ENCODE results near the gene RBMS3. TPM values are rescaled to one million over a fixed set of nuclear protein-coding genes. Genes with fewer than 3 reads are reported as not detected.

Gene RBMS3
- total RNA-seq, 2 experiments from 2014 or later: 1.0 TPM; not detected in 1

GRCh38 chr3:29291982-29292363, 11.1 kb downstream of the RBMS3 start:
- H3K9me3 ChIP-seq (ENCODE audit: low read length): no peaks in the 10 kb centered on the region
- intact Hi-C loops (cut with micrococcal nuclease; ENCODE audit: unreplicated experiment): no loop called here
- H3K9me2 ChIP-seq (ENCODE audit: insufficient read depth, low read length): no peaks in the 10 kb centered on the region
- no peaks in the 10 kb centered on the region for H3K4me1 ChIP-seq (ENCODE audit: insufficient read depth, low read length, poor library complexity, severe bottlenecking)
- H2AFZ ChIP-seq (ENCODE audit: low read length): 0 out of 2 replicates have a peak overlapping the region, but pooled peaks have one; percentile 23
- H3K36me3 ChIP-seq (ENCODE audit: insufficient read depth, low read length): no peaks in the 10 kb centered on the region
- no TSS peak for BruUV-seq (replicated peaks)
- H3K79me2 ChIP-seq (ENCODE audit: insufficient read depth, low read depth, low read length): no peaks in the 10 kb centered on the region
- H3K27ac ChIP-seq (ENCODE audit: low read depth, low read length, poor library complexity, severe bottlenecking): no peak overlapping the region
- no peak overlapping the region for H3K4me2 ChIP-seq (ENCODE audit: low read length)
- ChIA-PET CTCF (ENCODE audit: unreplicated experiment) (no interaction called here), POLR2A (no interaction called here)
- TF ChIP-seq CTCF (conservative IDR thresholded peaks at IDR 0.05; ENCODE audit: low read length): no peak
- TF ChIP-seq EZH2phosphoT487 (IDR thresholded peaks at IDR 0.05; ENCODE audit: borderline replicate concordance, low read depth, low read length): no peak
- H3K4me3 ChIP-seq (ENCODE audit: low read depth, low read length, poor library complexity, severe bottlenecking): no peak overlapping the region
- no peak for DNase-seq (ENCODE audit: low spot score)
- H4K20me1 ChIP-seq (ENCODE audit: insufficient read depth, low read length): no peaks in the 10 kb centered on the region

- no peak overlapping the region for H3K27ac ChIP-seq (ENCODE audit: low read depth, low read length, poor library complexity, severe bottlenecking)
- ChIA-PET CTCF (ENCODE audit: unreplicated experiment) (no interaction called here), POLR2A (interaction anchor here (0.7 kb wide), 1 partner anchor 108 kb away, joined by 3 read pairs; no protein-coding TSS in a partner anchor)
- H3K4me3 ChIP-seq (ENCODE audit: low read depth, low read length, poor library complexity, severe bottlenecking): no peak overlapping the region
- no peaks in the 10 kb centered on the region for H3K36me3 ChIP-seq (ENCODE audit: insufficient read depth, low read length)
- no peaks in the 10 kb centered on the region for H3K79me2 ChIP-seq (ENCODE audit: insufficient read depth, low read depth, low read length)
- no TSS peak for BruUV-seq (replicated peaks)
- TF ChIP-seq EZH2phosphoT487 (IDR thresholded peaks at IDR 0.05; ENCODE audit: borderline replicate concordance, low read depth, low read length) (no peak), CTCF (conservative IDR thresholded peaks at IDR 0.05; ENCODE audit: low read length) (no peak)
- peak overlapping the region; percentile 19; the same call in 1 of the 2 replicates for H2AFZ ChIP-seq (ENCODE audit: low read length)
- no peaks in the 10 kb centered on the region for H3K9me2 ChIP-seq (ENCODE audit: insufficient read depth, low read length)
- no peak overlapping the region for H3K4me2 ChIP-seq (ENCODE audit: low read length)
- H4K20me1 ChIP-seq (ENCODE audit: insufficient read depth, low read length): no peaks in the 10 kb centered on the region
- DNase-seq (ENCODE audit: low spot score): no peak
- intact Hi-C loops (cut with micrococcal nuclease; ENCODE audit: unreplicated experiment): no loop called here
- H3K9me3 ChIP-seq (ENCODE audit: low read length): no peaks in the 10 kb centered on the region
- H3K4me1 ChIP-seq (ENCODE audit: insufficient read depth, low read length, poor library complexity, severe bottlenecking): no peaks in the 10 kb centered on the region
Observed at GRCh38 chr3:29293421-29293820, 12.6 kb downstream of the RBMS3 start.

- no peaks in the 10 kb centered on the region for H3K79me2 ChIP-seq (ENCODE audit: insufficient read depth, low read depth, low read length)
- no peak overlapping the region for H3K4me2 ChIP-seq (ENCODE audit: low read length)
- POLR2A ChIA-PET: no interaction called here
- H3K4me1 ChIP-seq (ENCODE audit: insufficient read depth, low read length, poor library complexity, severe bottlenecking): peaks cover 6% of the 10 kb centered on the region
- H3K27ac ChIP-seq (ENCODE audit: low read depth, low read length, poor library complexity, severe bottlenecking): no peak overlapping the region
- H4K20me1 ChIP-seq (ENCODE audit: insufficient read depth, low read length): no peaks in the 10 kb centered on the region
- H2AFZ ChIP-seq (ENCODE audit: low read length): no peak overlapping the region
- DNase-seq (ENCODE audit: low spot score): no peak
- H3K9me2 ChIP-seq (ENCODE audit: insufficient read depth, low read length): no peaks in the 10 kb centered on the region
- no TSS peak for BruUV-seq (replicated peaks)
- CTCF ChIA-PET (ENCODE audit: unreplicated experiment): no interaction called here
- intact Hi-C loops (cut with micrococcal nuclease; ENCODE audit: unreplicated experiment): no loop called here
- TF ChIP-seq CTCF (conservative IDR thresholded peaks at IDR 0.05; ENCODE audit: low read length): no peak
- TF ChIP-seq EZH2phosphoT487 (IDR thresholded peaks at IDR 0.05; ENCODE audit: borderline replicate concordance, low read depth, low read length): no peak
- no peak overlapping the region for H3K4me3 ChIP-seq (ENCODE audit: low read depth, low read length, poor library complexity, severe bottlenecking)
- no peaks in the 10 kb centered on the region for H3K36me3 ChIP-seq (ENCODE audit: insufficient read depth, low read length)
- no peaks in the 10 kb centered on the region; the same call in 1 of the 2 replicates for H3K9me3 ChIP-seq (ENCODE audit: low read length)
Observed at GRCh38 chr3:29297998-29298397, 17.1 kb downstream of the RBMS3 start.

Data from OCI-LY7 (cell line).